ENCODE data around the gene SLC9A7. TPM values are rescaled to one million over a fixed set of nuclear protein-coding genes. Genes with fewer than 3 reads are reported as not detected.

The SLC9A7 gene
- polyA plus RNA-seq, 1 experiment = 21.5 TPM

GRCh38 chrX:46642145-46642544 lies 116.8 kb downstream of the SLC9A7 start:
- CTCF ChIA-PET = interaction anchor here (0.6 to 1.9 kb wide), 9 partner anchors 8 to 424 kb away, joined by 3 to 15 read pairs (median 4); no protein-coding TSS in a partner anchor
- Histone ChIP-seq H3K27me3 (ENCODE audit: control insufficient read depth, insufficient read depth, low read length) (no peaks in the 10 kb centered on the region), H3K36me3 (ENCODE audit: control insufficient read depth, insufficient read depth, low read length) (peaks cover 1% of the 10 kb centered on the region; the same call in 1 of the 2 replicates), H3K4me3 (ENCODE audit: low read depth, low read length) (no peak overlapping the region)
- POLR2A ChIA-PET = no interaction called here
- TF ChIP-seq, protein P1, sequence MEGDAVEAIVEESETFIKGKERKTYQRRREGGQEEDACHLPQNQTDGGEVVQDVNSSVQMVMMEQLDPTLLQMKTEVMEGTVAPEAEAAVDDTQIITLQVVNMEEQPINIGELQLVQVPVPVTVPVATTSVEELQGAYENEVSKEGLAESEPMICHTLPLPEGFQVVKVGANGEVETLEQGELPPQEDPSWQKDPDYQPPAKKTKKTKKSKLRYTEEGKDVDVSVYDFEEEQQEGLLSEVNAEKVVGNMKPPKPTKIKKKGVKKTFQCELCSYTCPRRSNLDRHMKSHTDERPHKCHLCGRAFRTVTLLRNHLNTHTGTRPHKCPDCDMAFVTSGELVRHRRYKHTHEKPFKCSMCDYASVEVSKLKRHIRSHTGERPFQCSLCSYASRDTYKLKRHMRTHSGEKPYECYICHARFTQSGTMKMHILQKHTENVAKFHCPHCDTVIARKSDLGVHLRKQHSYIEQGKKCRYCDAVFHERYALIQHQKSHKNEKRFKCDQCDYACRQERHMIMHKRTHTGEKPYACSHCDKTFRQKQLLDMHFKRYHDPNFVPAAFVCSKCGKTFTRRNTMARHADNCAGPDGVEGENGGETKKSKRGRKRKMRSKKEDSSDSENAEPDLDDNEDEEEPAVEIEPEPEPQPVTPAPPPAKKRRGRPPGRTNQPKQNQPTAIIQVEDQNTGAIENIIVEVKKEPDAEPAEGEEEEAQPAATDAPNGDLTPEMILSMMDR (IDR thresholded peaks at IDR 0.05; ENCODE audit: insufficient read depth, low read depth, low read length) = peak; percentile 40; the same call in 1 of the 2 replicates
- no peak for DNase-seq (ENCODE audit: low read depth)

- DNase-seq (ENCODE audit: low read depth) = no peak
- Histone ChIP-seq H3K27me3 (ENCODE audit: control insufficient read depth, insufficient read depth, low read length) (no peaks in the 10 kb centered on the region), H3K4me3 (ENCODE audit: low read depth, low read length) (no peak overlapping the region), H3K36me3 (ENCODE audit: control insufficient read depth, insufficient read depth, low read length) (no peaks in the 10 kb centered on the region)
- TF ChIP-seq, protein P1 (IDR thresholded peaks at IDR 0.05; ENCODE audit: insufficient read depth, low read depth, low read length) = no peak
- ChIA-PET CTCF (no interaction called here), POLR2A (no interaction called here)
Observed at GRCh38 chrX:46637938-46638337, 121.0 kb downstream of the SLC9A7 start.

GRCh38 chrX:46636223-46636622 lies 122.7 kb downstream of the SLC9A7 start:
- CTCF ChIA-PET = no interaction called here
- TF ChIP-seq, protein P1 (IDR thresholded peaks at IDR 0.05; ENCODE audit: insufficient read depth, low read depth, low read length) = no peak
- H3K4me3 ChIP-seq (ENCODE audit: low read depth, low read length) = no peak overlapping the region
- POLR2A ChIA-PET = no interaction called here
- DNase-seq (ENCODE audit: low read depth) = no peak
- no peaks in the 10 kb centered on the region for H3K36me3 ChIP-seq (ENCODE audit: control insufficient read depth, insufficient read depth, low read length)
- H3K27me3 ChIP-seq (ENCODE audit: control insufficient read depth, insufficient read depth, low read length) = no peaks in the 10 kb centered on the region

GRCh38 chrX:46635186-46635585 lies 123.7 kb downstream of the SLC9A7 start:
- POLR2A ChIA-PET = no interaction called here

DNA sequence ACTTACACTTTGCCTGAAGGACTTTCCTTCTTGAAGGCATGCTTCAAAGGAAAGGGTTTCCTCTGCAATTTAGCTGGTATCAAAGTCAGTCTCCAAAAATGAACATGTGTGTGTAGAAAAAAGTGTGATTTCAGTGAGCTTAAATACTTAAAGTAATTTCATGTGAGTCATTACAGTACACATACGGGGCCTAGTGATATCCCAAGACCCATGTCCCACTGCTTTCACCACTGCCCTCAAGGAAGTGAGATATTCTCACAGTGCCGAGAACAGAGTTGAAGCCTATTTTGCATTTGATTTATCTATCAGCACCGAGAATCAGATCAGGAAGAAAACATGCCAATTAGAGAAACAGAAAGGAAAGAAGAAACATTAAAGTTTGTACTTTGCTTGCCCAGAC lies 124.3 kb downstream of the SLC9A7 start:
- ChIA-PET POLR2A (no interaction called here), CTCF (interaction anchor here (0.7 to 0.9 kb wide), 2 partner anchors 7 to 14 kb away, joined by 3 read pairs; no protein-coding TSS in a partner anchor)
- Histone ChIP-seq H3K4me3 (ENCODE audit: low read depth, low read length) (no peak overlapping the region), H3K27me3 (ENCODE audit: control insufficient read depth, insufficient read depth, low read length) (no peaks in the 10 kb centered on the region), H3K36me3 (ENCODE audit: control insufficient read depth, insufficient read depth, low read length) (no peaks in the 10 kb centered on the region)
- no peak for DNase-seq (ENCODE audit: low read depth)
- TF ChIP-seq, protein P1 (IDR thresholded peaks at IDR 0.05; ENCODE audit: insufficient read depth, low read depth, low read length) = no peak

More at GRCh38 chrX:46635186-46635585, 123.7 kb downstream of the SLC9A7 start:
- CTCF ChIA-PET = interaction anchor here (0.9 kb wide), 1 partner anchor 14 kb away, joined by 3 read pairs; no protein-coding TSS in a partner anchor
- TF ChIP-seq, protein P1 (IDR thresholded peaks at IDR 0.05; ENCODE audit: insufficient read depth, low read depth, low read length) = no peak
- Histone ChIP-seq H3K4me3 (ENCODE audit: low read depth, low read length) (no peak overlapping the region), H3K27me3 (ENCODE audit: control insufficient read depth, insufficient read depth, low read length) (no peaks in the 10 kb centered on the region), H3K36me3 (ENCODE audit: control insufficient read depth, insufficient read depth, low read length) (no peaks in the 10 kb centered on the region)
- DNase-seq (ENCODE audit: low read depth) = no peak

All from BJ (cell line).